HCT116 (cell line): Measurements from ENCODE around the gene NCOA5. TPM values are rescaled to one million over a fixed set of nuclear protein-coding genes. Genes with fewer than 3 reads are reported as not detected.

ENCODE experiments used
- ATAC-seq: fragments of 200-7000 bp; cut with Tn5 transposase; 2 replicates; pipeline ENCODE4 v1.9.1; 2020; ENCODE audit warnings: mild to moderate bottlenecking, moderate library complexity
- BruUV-seq: library from RNA; stranded (reverse); fragments of 400-500 nt; replicated peaks from 2 replicates; lab custom pipeline; 2021; lab: Mats Ljungman, UMichigan
- CTCF ChIA-PET: fragments of 300-600 bp; sonication (Branson Sonifier 250); formaldehyde crosslinking; loops from one replicate; lab custom pipeline; 2021; ENCODE audit warnings: antibody characterized with exemption; lab: Charles Lee
- POLR2A ChIA-PET: fragments of 300-600, 350-600 bp; sonication (Branson Sonifier 250); formaldehyde crosslinking; loops from one replicate; lab custom pipeline; 2021; ENCODE audit warnings: antibody characterized with exemption; lab: Charles Lee
- RAD21 ChIA-PET, 2 experiments: fragments of 300-600 bp; sonication (Branson Sonifier 250); formaldehyde crosslinking; loops; one replicate each; lab custom pipeline; 2023; ENCODE audit warnings: low total read pairs in 2 of 2; ENCODE audit not compliant: uncharacterized antibody in 2 of 2, unreplicated experiment in 2 of 2, low non-redundant PET in 1 of 2; lab: Charles Lee
- DNase-seq: peaks from one replicate; pipeline ENCODE4 v3.0.0-alpha.2; 2010; ENCODE audit warnings: low read depth, low spot score
- H2AFZ ChIP-seq: fragments of 200-600 bp; shearing (Covaris generic), sonication (generic); 2 replicates; pipeline ENCODE4 v1.6.1; 2017; ENCODE audit warnings: low read depth, mixed run types, mixed read lengths, antibody characterized with exemption, low read length; ENCODE audit not compliant: poor library complexity, severe bottlenecking
- H3K27ac ChIP-seq: 2 replicates; pipeline ENCODE4 v1.5.1; 2012; ENCODE audit warnings: low read depth, low read length
- H3K27me3 ChIP-seq: fragments of 200-600 bp; sonication (generic); 2 replicates; pipeline ENCODE4 v1.6.1; 2016; ENCODE audit warnings: mixed run types, low read length, mixed read lengths; ENCODE audit not compliant: insufficient read depth
- H3K36me3 ChIP-seq, 2 experiments: fragments of 200-500 bp in 1 of 2; fragments of 200-600 bp in 1 of 2; sonication (Bioruptor generic) in 1 of 2; sonication (generic) in 1 of 2; 2 replicates each; pipeline versions ENCODE4 v1.5.1 to v1.6.1; 2014 to 2016; ENCODE audit warnings: low read length in 2 of 2, inconsistent platforms in 1 of 2, mixed read lengths in 1 of 2, mixed run types in 1 of 2; ENCODE audit not compliant: insufficient read depth in 2 of 2, control insufficient read depth in 1 of 2
- H3K4me1 ChIP-seq, 2 experiments: fragments of 200-600 bp in 1 of 2; sonication (generic) in 1 of 2; 2 replicates each; pipeline versions ENCODE4 v1.5.1 to v1.6.1; 2012 to 2017; ENCODE audit warnings: low read length in 2 of 2, inconsistent platforms in 1 of 2, mild to moderate bottlenecking in 1 of 2, mixed read lengths in 1 of 2, mixed run types in 1 of 2, moderate library complexity in 1 of 2; ENCODE audit not compliant: insufficient read depth in 2 of 2, control insufficient read depth in 1 of 2
- H3K4me2 ChIP-seq: fragments of 200-600 bp; sonication (generic); 2 replicates; pipeline ENCODE4 v1.6.1; 2017; ENCODE audit warnings: mixed run types, low read length, mixed read lengths
- H3K4me3 ChIP-seq, 2 experiments: fragments of 200-600 bp in 1 of 2; sonication (generic) in 1 of 2; replicated peaks in 1 of 2; 2 replicates each; pipeline ENCODE4 v1.5.1; 2011 to 2016; ENCODE audit warnings: low read length in 2 of 2, control low read depth in 1 of 2, low read depth in 1 of 2, mild to moderate bottlenecking in 1 of 2, mixed read lengths in 1 of 2, mixed run types in 1 of 2
- H3K79me2 ChIP-seq: fragments of 200-600 bp; sonication (generic); 2 replicates; pipeline ENCODE4 v1.6.1; 2017; ENCODE audit warnings: mild to moderate bottlenecking, mixed run types, low read length, moderate library complexity, mixed read lengths; ENCODE audit not compliant: insufficient read depth
- H3K9ac ChIP-seq: fragments of 200-600 bp; sonication (generic); 2 replicates; pipeline ENCODE4 v1.6.1; 2016; ENCODE audit warnings: low read length, mixed read lengths
- H3K9me2 ChIP-seq: fragments of 200-600 bp; sonication (generic), shearing (Covaris generic); 2 replicates; pipeline ENCODE4 v1.6.1; 2017; ENCODE audit warnings: mixed run types, mild to moderate bottlenecking, moderate library complexity; ENCODE audit not compliant: insufficient read depth
- H3K9me3 ChIP-seq, 2 experiments: fragments of 200-500 bp in 1 of 2; fragments of 200-600 bp in 1 of 2; sonication (Bioruptor generic) in 1 of 2; sonication (generic) in 1 of 2; 2 replicates each; pipeline ENCODE4 v1.6.1; 2014 to 2017; ENCODE audit warnings: low read length in 2 of 2, mixed read lengths in 2 of 2, inconsistent platforms in 1 of 2, low read depth in 1 of 2, mild to moderate bottlenecking in 1 of 2, mixed run types in 1 of 2, moderate library complexity in 1 of 2; ENCODE audit not compliant: control insufficient read depth in 1 of 2, insufficient read depth in 1 of 2
- H4K20me1 ChIP-seq: fragments of 200-600 bp; sonication (generic), shearing (Covaris generic); 2 replicates; pipeline ENCODE4 v1.6.1; 2017; ENCODE audit warnings: mixed run types, mild to moderate bottlenecking, moderate library complexity; ENCODE audit not compliant: insufficient read depth
- CBX3 ChIP-seq: IDR thresholded peaks from 2 replicates; pipeline ENCODE4 v1.6.1; 2012; ENCODE audit warnings: low read depth
- EGR1 ChIP-seq: IDR thresholded peaks from 2 replicates; pipeline ENCODE4 v1.6.1; 2012; ENCODE audit warnings: low read depth
- EZH2phosphoT487 ChIP-seq: fragments of 200-600 bp; IDR thresholded peaks from 2 replicates; pipeline ENCODE4 v1.6.1; 2018; ENCODE audit warnings: antibody characterized with exemption, borderline replicate concordance
- FOSL1 ChIP-seq: IDR thresholded peaks from 2 replicates; pipeline ENCODE4 v1.6.1; 2012; ENCODE audit warnings: low read depth
- POLR2A ChIP-seq: IDR thresholded peaks from 2 replicates; pipeline ENCODE4 v1.7.0; 2011; ENCODE audit warnings: borderline replicate concordance; ENCODE audit not compliant: insufficient read depth, insufficient read length; ENCODE audit errors: extremely low read depth
- POLR2AphosphoS5 ChIP-seq: IDR thresholded peaks from 2 replicates; pipeline ENCODE4 v1.6.1; 2011; ENCODE audit warnings: mild to moderate bottlenecking, low read depth, low read length, moderate library complexity
- RAD21 ChIP-seq: IDR thresholded peaks from 2 replicates; pipeline ENCODE4 v1.6.1; 2012; ENCODE audit warnings: low read depth, mild to moderate bottlenecking
- REST ChIP-seq: IDR thresholded peaks from 2 replicates; pipeline ENCODE4 v1.6.1; 2012; ENCODE audit warnings: low read depth
- SIN3A ChIP-seq: IDR thresholded peaks from 2 replicates; pipeline ENCODE4 v1.6.1; 2012; ENCODE audit warnings: low read depth
- SP1 ChIP-seq: IDR thresholded peaks from 2 replicates; pipeline ENCODE4 v1.6.1; 2012; ENCODE audit warnings: low read depth
- SRF ChIP-seq: IDR thresholded peaks from 2 replicates; pipeline ENCODE4 v1.6.1; 2012; ENCODE audit warnings: low read depth
- YY1 ChIP-seq: IDR thresholded peaks from 2 replicates; pipeline ENCODE4 v1.6.1; 2011; ENCODE audit warnings: low read length, low read depth, moderate library complexity, mild to moderate bottlenecking; ENCODE audit not compliant: insufficient replicate concordance; ENCODE audit errors: extremely low read depth
- ZNF274 ChIP-seq: fragments of 200-500 bp; sonication (Bioruptor generic); IDR thresholded peaks from 2 replicates; pipeline ENCODE4 v1.6.1; 2014; ENCODE audit warnings: mild to moderate bottlenecking, low read depth, low read length, inconsistent platforms
- intact Hi-C: fragments of 100-400 bp; cut with micrococcal nuclease; formaldehyde crosslinking; loops from 2 replicates; pipeline ENCODE4 v1.10.0; 2022
- total RNA-seq: library from RNA; stranded (reverse); gene quantifications from one replicate; pipeline ENCODE4 v1.2.1, GENCODE V29; 2021; ENCODE audit not compliant: unreplicated experiment

NCOA5 gene
- total RNA-seq, 1 experiment from 2014 or later: 31.6 TPM

DNA sequence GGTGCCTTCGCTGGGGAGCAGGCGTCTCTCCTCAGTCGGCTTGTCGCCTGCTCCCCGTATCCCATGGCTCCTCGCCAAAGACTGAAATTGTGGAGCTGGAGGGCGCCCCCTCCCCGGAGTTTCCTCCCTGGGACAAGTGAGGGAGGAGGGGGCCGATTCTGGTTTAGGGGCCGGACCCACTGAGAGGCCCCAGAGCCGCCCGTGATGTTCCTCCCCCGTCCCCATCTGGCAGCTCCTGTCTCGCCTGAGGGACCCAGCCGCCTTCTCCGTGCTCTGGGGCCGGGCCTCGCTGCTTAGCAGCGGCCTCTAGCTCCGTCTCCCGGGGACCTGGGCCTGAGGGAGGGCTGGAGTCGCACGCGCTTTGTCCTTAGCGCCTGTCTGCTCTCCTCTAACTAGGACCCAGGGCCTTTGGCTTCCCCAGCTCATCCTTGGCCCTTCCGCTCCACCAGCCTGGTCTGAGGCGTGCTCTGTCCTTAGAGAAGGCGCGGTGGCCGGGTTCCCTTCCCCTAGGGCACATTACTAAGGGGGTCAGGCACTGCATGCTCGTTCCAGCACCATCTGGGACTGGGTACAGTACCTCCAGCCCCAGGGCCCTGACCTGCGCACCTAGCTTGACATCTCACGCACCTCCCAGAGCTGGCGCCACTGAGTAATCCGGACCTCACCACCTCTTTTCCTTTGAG lies 31.0 kb downstream of the NCOA5 start:
- no peak for TF ChIP-seq SP1
- no peak for TF ChIP-seq CBX3
- no peak for TF ChIP-seq FOSL1
- no peak for TF ChIP-seq SRF
- TF ChIP-seq RAD21: no peak
- no peak for TF ChIP-seq POLR2A
- no peak for TF ChIP-seq REST
- TF ChIP-seq YY1: no peak
- TF ChIP-seq POLR2AphosphoS5: no peak
- TF ChIP-seq EGR1: no peak
- no peak for TF ChIP-seq ZNF274
- no peak for TF ChIP-seq SIN3A
- no peak for TF ChIP-seq EZH2phosphoT487
- Histone ChIP-seq H2AFZ (no peak overlapping the region), H3K4me1 (no peaks in the 10 kb centered on the region), H3K9me2 (no peaks in the 10 kb centered on the region), H3K9me3 (no peaks in the 10 kb centered on the region), H4K20me1 (no peaks in the 10 kb centered on the region), H3K4me3 (no peak overlapping the region), H3K36me3 (peaks cover 7 to 24% of the 10 kb centered on the region in 2 experiments; a peak in 3 of 4 replicates), H3K79me2 (no peaks in the 10 kb centered on the region), H3K27me3 (peaks cover 4% of the 10 kb centered on the region; the same call in 1 of the 2 replicates), H3K27ac (no peak overlapping the region), H3K9ac (no peak overlapping the region), H3K4me2 (no peak overlapping the region)
- intact Hi-C loops: no loop called here
- POLR2A ChIA-PET: no interaction called here
- ATAC-seq (no peak; the same call in 1 of the 2 replicates), DNase-seq (no peak)
- no TSS peak for BruUV-seq
- CTCF ChIA-PET: interaction anchor here (1.0 kb wide), 1 partner anchor 44 kb away, joined by 4 read pairs; no protein-coding TSS in a partner anchor
- RAD21 ChIA-PET: no interaction called here
